ENCODE results near the gene SCRN3. TPM values are rescaled to one million over a fixed set of nuclear protein-coding genes. Genes with fewer than 3 reads are reported as not detected.

Gene SCRN3
- polyA plus RNA-seq, 1 donor (not counting 4 experiments of a cell fraction or from before 2014, with no cell fraction given), result 18.6 TPM

GRCh38 chr2:174350593-174351181 is 44.8 kb upstream of the SCRN3 start:
- FAIRE-seq, result no peak
- TF ChIP-seq EZH2 (IDR thresholded peaks at IDR 0.05; ENCODE audit: low read length) (no peak), CTCF (optimal IDR thresholded peaks at IDR 0.05 in 1 of 3, IDR thresholded peaks at IDR 0.05 in 1 of 3, conservative IDR thresholded peaks at IDR 0.05 in 1 of 3; ENCODE audit: extremely low read depth in 1 of 3, insufficient read depth in 2 of 3, low read length in 3 of 3) (no peak)
- no peaks in the 10 kb centered on the region for H3K27me3 ChIP-seq (ENCODE audit: control insufficient read depth, extremely low read depth, insufficient read depth, low read length)
- H3K9me1 ChIP-seq (ENCODE audit: control insufficient read depth, extremely low read depth, insufficient read depth, low read length), result no peaks in the 10 kb centered on the region
- H3K9ac ChIP-seq (ENCODE audit: control insufficient read depth, extremely low read depth, insufficient read depth, low read length), result no peak overlapping the region
- H3K79me2 ChIP-seq (ENCODE audit: control insufficient read depth, insufficient read depth, low read length), result no peaks in the 10 kb centered on the region
- no peak overlapping the region for H3K27ac ChIP-seq (ENCODE audit: control insufficient read depth, insufficient read depth, low read length)
- dilution Hi-C loops (cut with MboI; ENCODE audit: extremely low pct_ligation_motif_present, low sequenced_read_pairs), result no loop called here
- no peaks in the 10 kb centered on the region for H3K4me1 ChIP-seq (ENCODE audit: control insufficient read depth, extremely low read depth, insufficient read depth, low read length)
- peaks cover 0 to 1% of the 10 kb centered on the region in 2 experiments for H3K36me3 ChIP-seq (ENCODE audit: control insufficient read depth in 2 of 2, extremely low read depth in 1 of 2, insufficient read depth in 2 of 2, low read length in 2 of 2)
- H3K9me3 ChIP-seq (ENCODE audit: control insufficient read depth, low read depth, low read length), result no peaks in the 10 kb centered on the region
- no peak overlapping the region for H3K4me3 ChIP-seq (ENCODE audit: control insufficient read depth in 2 of 3, extremely low read depth in 1 of 3, insufficient read depth in 2 of 3, low read depth in 1 of 3, low read length in 3 of 3)
- no peak overlapping the region for H2AFZ ChIP-seq (ENCODE audit: control insufficient read depth, low read length)
- DNase-seq (ENCODE audit: low read depth, low spot score), result no peak
- H3K4me2 ChIP-seq (ENCODE audit: control insufficient read depth, extremely low read depth, insufficient read depth, low read depth, low read length), result no peak overlapping the region
- no peaks in the 10 kb centered on the region for H4K20me1 ChIP-seq (ENCODE audit: control insufficient read depth, extremely low read depth, insufficient read depth, low read length)

GRCh38 chr2:174353004-174353403 is 42.5 kb upstream of the SCRN3 start:
- Histone ChIP-seq H3K79me2 (ENCODE audit: control insufficient read depth, insufficient read depth, low read length) (no peaks in the 10 kb centered on the region), H3K9me3 (ENCODE audit: control insufficient read depth, low read depth, low read length) (no peaks in the 10 kb centered on the region), H2AFZ (ENCODE audit: control insufficient read depth, low read length) (no peak overlapping the region), H3K27ac (ENCODE audit: control insufficient read depth, insufficient read depth, low read length) (no peak overlapping the region), H3K4me1 (ENCODE audit: control insufficient read depth, extremely low read depth, insufficient read depth, low read length) (no peaks in the 10 kb centered on the region), H3K4me2 (ENCODE audit: control insufficient read depth, extremely low read depth, insufficient read depth, low read depth, low read length) (no peak overlapping the region), H3K9me1 (ENCODE audit: control insufficient read depth, extremely low read depth, insufficient read depth, low read length) (no peaks in the 10 kb centered on the region), H4K20me1 (ENCODE audit: control insufficient read depth, extremely low read depth, insufficient read depth, low read length) (no peaks in the 10 kb centered on the region), H3K4me3 (ENCODE audit: control insufficient read depth in 2 of 3, extremely low read depth in 1 of 3, insufficient read depth in 2 of 3, low read depth in 1 of 3, low read length in 3 of 3) (no peak overlapping the region), H3K36me3 (ENCODE audit: control insufficient read depth in 2 of 2, extremely low read depth in 1 of 2, insufficient read depth in 2 of 2, low read length in 2 of 2) (peaks cover 0 to 1% of the 10 kb centered on the region in 2 experiments), H3K9ac (ENCODE audit: control insufficient read depth, extremely low read depth, insufficient read depth, low read length) (no peak overlapping the region), H3K27me3 (ENCODE audit: control insufficient read depth, extremely low read depth, insufficient read depth, low read length) (no peaks in the 10 kb centered on the region)
- dilution Hi-C loops (cut with MboI; ENCODE audit: extremely low pct_ligation_motif_present, low sequenced_read_pairs), result no loop called here
- TF ChIP-seq EZH2 (IDR thresholded peaks at IDR 0.05; ENCODE audit: low read length) (no peak), CTCF (optimal IDR thresholded peaks at IDR 0.05 in 1 of 3, IDR thresholded peaks at IDR 0.05 in 1 of 3, conservative IDR thresholded peaks at IDR 0.05 in 1 of 3; ENCODE audit: extremely low read depth in 1 of 3, insufficient read depth in 2 of 3, low read length in 3 of 3) (no peak)
- DNase-seq (ENCODE audit: low read depth, low spot score) (no peak), FAIRE-seq (no peak)
